HepG2 (cell line): ENCODE measurements around the gene CDC42SE1. TPM values are rescaled to one million over a fixed set of nuclear protein-coding genes. Genes with fewer than 3 reads are reported as not detected.

ENCODE experiments used
- ATAD3A ChIP-seq: sonication (generic); formaldehyde crosslinking; IDR thresholded peaks from 2 replicates; pipeline ENCODE4 v1.4.0; 2020; ENCODE audit warnings: missing genetic modification reagents
- FOXJ3 ChIP-seq: sonication (generic); formaldehyde crosslinking; IDR thresholded peaks from 2 replicates; pipeline ENCODE4 v1.4.0; 2020; ENCODE audit warnings: missing genetic modification reagents, mild to moderate bottlenecking, borderline replicate concordance
- IRF2 ChIP-seq: IDR thresholded peaks from 2 replicates; pipeline ENCODE4 v1.6.1; 2018; ENCODE audit warnings: missing genetic modification reagents, missing compliant biosample characterization
- JARID2 ChIP-seq: sonication (generic); formaldehyde crosslinking; IDR thresholded peaks from 2 replicates; pipeline ENCODE4 v1.8.1; 2023; ENCODE audit warnings: missing genetic modification reagents, inconsistent platforms; ENCODE audit not compliant: insufficient replicate concordance
- MTF2 ChIP-seq: sonication (generic); formaldehyde crosslinking; IDR thresholded peaks from 2 replicates; pipeline ENCODE4 v1.5.0; 2020; ENCODE audit warnings: missing genetic modification reagents, borderline replicate concordance
- NBN ChIP-seq: fragments of 450-650 bp; conservative IDR thresholded peaks from 2 replicates; pipeline ENCODE4 v1.6.1; 2017
- NR2F1 ChIP-seq, 2 experiments: fragments of 450-650 bp in 1 of 2; formaldehyde crosslinking in 1 of 2; IDR thresholded peaks; 2 replicates each; pipeline versions ENCODE4 v1.5.0 to v1.6.1; 2016 to 2020; ENCODE audit warnings: mild to moderate bottlenecking in 1 of 2, missing compliant biosample characterization in 1 of 2, missing genetic modification reagents in 1 of 2, moderate library complexity in 1 of 2
- PHB2 ChIP-seq: fragments of 450-650 bp; IDR thresholded peaks from 2 replicates; pipeline ENCODE4 v1.6.1; 2018; ENCODE audit not compliant: partially characterized antibody
- YEATS2 ChIP-seq: sonication (generic); formaldehyde crosslinking; IDR thresholded peaks from 2 replicates; pipeline ENCODE4 v1.4.0; 2020; ENCODE audit warnings: missing genetic modification reagents, borderline replicate concordance
- ZBTB4 ChIP-seq: sonication (generic); formaldehyde crosslinking; IDR thresholded peaks from 2 replicates; pipeline ENCODE4 v1.4.0; 2020; ENCODE audit warnings: missing genetic modification reagents, mild to moderate bottlenecking, borderline replicate concordance
- ZMAT3 ChIP-seq: sonication (generic); formaldehyde crosslinking; conservative IDR thresholded peaks from 2 replicates; pipeline ENCODE4 v1.7.0; 2021; ENCODE audit warnings: missing genetic modification reagents
- ZNF530 ChIP-seq: sonication (generic); formaldehyde crosslinking; IDR thresholded peaks from 2 replicates; pipeline ENCODE4 v1.5.0; 2020; ENCODE audit warnings: low read depth, mild to moderate bottlenecking, missing genetic modification reagents
- ZNF646 ChIP-seq: sonication (generic); formaldehyde crosslinking; IDR thresholded peaks from 2 replicates; pipeline ENCODE4 v1.9.0; 2021; ENCODE audit warnings: mild to moderate bottlenecking, missing genetic modification reagents
- ZNF687 ChIP-seq: sonication (generic); formaldehyde crosslinking; IDR thresholded peaks from 2 replicates; pipeline ENCODE4 v1.5.1; 2020; ENCODE audit warnings: mild to moderate bottlenecking, missing genetic modification reagents, moderate library complexity
- polyA plus RNA-seq, 8 experiments: library from polyadenylated mRNA; depleted of rRNA in 3 of 8; stranded (reverse) in 7 of 8; unstranded in 1 of 8; fragments of >200 nt; fragmentation: Illumina TruSeq in 4 of 8; extraction: Trizol in 4 of 8; gene quantifications; 2 replicates each; pipeline versions ENCODE4 v1.2.1 to v1.2.3, GENCODE V29; 2011 to 2016; ENCODE audit warnings: low read depth in 4 of 8, missing spikeins in 1 of 8, mixed read lengths in 1 of 8; ENCODE audit not compliant: insufficient read depth in 1 of 8
- total RNA-seq, 5 experiments: library from RNA; depleted of rRNA; stranded (reverse); fragments of >200 nt; fragmentation: Illumina TruSeq; extraction: Trizol; gene quantifications; 2 replicates each; pipeline ENCODE4 v1.2.3, GENCODE V29; 2016; ENCODE audit warnings: low read depth in 1 of 5

Gene CDC42SE1
- total and polyA plus RNA-seq, 2 of the 13 experiments (the other 11 are each of a cell fraction or from before 2014, with no cell fraction given), result 17.6 to 17.9 TPM

- no peak for TF ChIP-seq ZNF646
- no peak for TF ChIP-seq MTF2 (CRISPR knock-in tag)
- no peak for TF ChIP-seq ATAD3A (CRISPR knock-in tag)
- peak; percentile 85 for TF ChIP-seq ZNF687 (CRISPR knock-in tag)
- TF ChIP-seq JARID2, result no peak
- peak; percentile 78 for TF ChIP-seq IRF2 (CRISPR knock-in tag)
- TF ChIP-seq PHB2, result no peak
- TF ChIP-seq ZNF530 (CRISPR knock-in tag), result no peak
- no peak for TF ChIP-seq NR2F1 (CRISPR knock-in tag; IDR thresholded peaks at IDR 0.05)
- TF ChIP-seq ZBTB4 (CRISPR knock-in tag), result no peak
- no peak for TF ChIP-seq ZMAT3 (CRISPR knock-in tag)
- peak; percentile 44; the same call in 1 of the 2 replicates for TF ChIP-seq YEATS2
- no peak for TF ChIP-seq FOXJ3 (CRISPR knock-in tag)
- no peak for TF ChIP-seq NBN
Observed at GRCh38 chr1:151059109-151060006, at the start of gene CDC42SE1 (continued).
